Neuron (in vitro differentiated cells): Measurements from ENCODE around the gene OAS1.
A peak's percentile ranks its signal among the peaks of the same experiment; 100 is the strongest.

Source experiments
- H2AFZ ChIP-seq: one replicate; pipeline ENCODE4 v1.6.1; 2013; ENCODE audit warnings: low read depth, mild to moderate bottlenecking, inconsistent platforms, low read length, moderate library complexity
- H3K27me3 ChIP-seq: one replicate; pipeline ENCODE4 v1.6.1; 2013; ENCODE audit warnings: low read length; ENCODE audit not compliant: insufficient read depth
- H3K36me3 ChIP-seq: one replicate; pipeline ENCODE4 v1.6.1; 2013; ENCODE audit warnings: low read length; ENCODE audit not compliant: insufficient read depth
- H3K4me1 ChIP-seq: one replicate; pipeline ENCODE4 v1.6.1; 2013; ENCODE audit warnings: low read length; ENCODE audit not compliant: insufficient read depth
- H3K4me3 ChIP-seq: 2 replicates; pipeline ENCODE4 v1.5.1; 2013; ENCODE audit warnings: mild to moderate bottlenecking, low read length, moderate library complexity
- H3K9me3 ChIP-seq: one replicate; pipeline ENCODE4 v1.6.1; 2013; ENCODE audit warnings: low read length

Gene OAS1

GRCh38 chr12:112930350-112930749 is 23.6 kb downstream of the OAS1 start:
- H2AFZ ChIP-seq, result no peak overlapping the region
- no peaks in the 10 kb centered on the region for H3K27me3 ChIP-seq
- H3K4me3 ChIP-seq, result no peak overlapping the region
- H3K9me3 ChIP-seq, result peaks cover 2% of the 10 kb centered on the region
- no peaks in the 10 kb centered on the region for H3K4me1 ChIP-seq
- no peaks in the 10 kb centered on the region for H3K36me3 ChIP-seq

GRCh38 chr12:112932485-112933128 is 25.8 kb downstream of the OAS1 start:
- Histone ChIP-seq H3K27me3 (peaks cover 13% of the 10 kb centered on the region), H3K4me1 (no peaks in the 10 kb centered on the region), H3K4me3 (no peak overlapping the region), H3K36me3 (no peaks in the 10 kb centered on the region), H2AFZ (no peak overlapping the region), H3K9me3 (no peaks in the 10 kb centered on the region)

- Histone ChIP-seq H3K36me3 (no peaks in the 10 kb centered on the region), H3K4me3 (no peak overlapping the region), H3K27me3 (peaks cover 18% of the 10 kb centered on the region), H2AFZ (no peak overlapping the region), H3K4me1 (no peaks in the 10 kb centered on the region), H3K9me3 (no peaks in the 10 kb centered on the region)
Measured at GRCh38 chr12:112933129-112933505, 26.4 kb downstream of the OAS1 start.

DNA sequence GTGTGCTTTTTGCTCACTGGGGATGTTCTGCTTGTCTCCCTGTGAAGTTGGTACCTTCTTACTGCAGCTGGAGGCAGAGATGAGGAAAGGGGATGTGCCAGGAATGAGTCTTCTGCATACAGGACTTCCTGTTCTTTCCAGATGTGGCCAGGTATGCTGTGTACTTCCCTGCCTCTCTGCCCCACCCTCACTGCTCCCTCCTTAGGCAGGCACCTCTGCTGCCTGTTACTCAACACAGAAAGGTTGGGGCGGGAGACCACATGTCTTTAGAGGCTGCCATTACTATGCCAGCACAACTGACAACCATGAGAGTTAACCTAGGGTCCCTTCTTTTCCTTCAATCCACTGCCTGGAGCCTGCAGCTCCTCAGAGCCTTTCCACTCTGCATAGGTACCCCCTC is 29.5 kb downstream of the OAS1 start:
- H2AFZ ChIP-seq, result no peak overlapping the region
- H3K27me3 ChIP-seq, result peaks cover 32% of the 10 kb centered on the region
- H3K36me3 ChIP-seq, result no peaks in the 10 kb centered on the region
- H3K4me3 ChIP-seq, result no peak overlapping the region
- no peaks in the 10 kb centered on the region for H3K9me3 ChIP-seq
- H3K4me1 ChIP-seq, result peaks cover 2% of the 10 kb centered on the region

GRCh38 chr12:112936927-112937326 is 30.2 kb downstream of the OAS1 start:
- Histone ChIP-seq H3K9me3 (no peaks in the 10 kb centered on the region), H3K27me3 (peaks cover 32% of the 10 kb centered on the region), H2AFZ (no peak overlapping the region), H3K4me3 (no peak overlapping the region), H3K4me1 (peaks cover 2% of the 10 kb centered on the region), H3K36me3 (no peaks in the 10 kb centered on the region)

DNA sequence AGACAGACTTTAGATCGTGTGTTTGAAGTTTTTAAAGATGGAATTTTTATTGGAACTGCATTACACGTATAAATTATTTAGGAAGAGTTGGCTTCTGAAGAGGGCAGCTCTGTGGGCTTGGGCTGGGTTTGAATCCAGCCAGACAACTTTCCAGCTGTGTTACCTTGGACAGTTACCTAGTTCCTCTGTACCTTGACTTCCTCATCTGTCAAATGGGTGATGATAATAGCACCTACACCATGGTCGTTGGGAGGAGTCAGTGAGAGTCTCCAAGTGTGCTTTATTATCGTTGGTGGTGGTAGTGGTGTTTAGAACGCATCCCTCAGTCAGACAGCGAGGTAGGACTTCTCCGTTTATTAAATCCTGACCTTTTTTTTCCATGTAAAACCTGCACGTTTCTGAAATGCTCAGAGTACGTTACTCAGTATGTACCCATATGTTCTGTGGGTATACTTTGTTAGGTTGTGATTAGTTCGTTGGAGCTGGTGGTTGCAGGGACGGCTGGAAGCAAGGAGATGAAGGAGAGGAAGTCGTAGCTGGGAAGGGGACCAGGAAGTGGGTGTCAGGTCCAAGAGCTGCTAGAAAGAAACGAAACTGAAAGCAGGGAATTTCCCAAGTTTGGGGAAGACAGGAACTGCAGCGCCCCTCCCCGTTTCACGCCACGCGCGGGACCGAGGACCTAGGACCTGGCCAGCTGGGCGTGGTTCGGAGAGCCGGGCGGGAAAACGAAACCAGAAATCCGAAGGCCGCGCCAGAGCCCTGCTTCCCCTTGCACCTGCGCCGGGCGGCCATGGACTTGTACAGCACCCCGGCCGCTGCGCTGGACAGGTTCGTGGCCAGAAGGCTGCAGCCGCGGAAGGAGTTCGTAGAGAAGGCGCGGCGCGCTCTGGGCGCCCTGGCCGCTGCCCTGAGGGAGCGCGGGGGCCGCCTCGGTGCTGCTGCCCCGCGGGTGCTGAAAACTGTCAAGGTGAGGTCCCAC is 31.3 kb downstream of the OAS1 start, which contains the start of gene OAS3:
OAS3 (plus strand) TSS at position 734 of the 979 bp plus-strand sequence; CDS start at position 791, 57 bp downstream.
- H2AFZ ChIP-seq, result no peak within 1 kb of the TSS
- peaks cover 2% of the 10 kb centered on the region for H3K4me1 ChIP-seq
- H3K36me3 ChIP-seq, result no peaks in the 10 kb centered on the region
- H3K9me3 ChIP-seq, result no peaks in the 10 kb centered on the region
- peaks cover 32% of the 10 kb centered on the region for H3K27me3 ChIP-seq
- peak within 1 kb of the TSS; percentile 31 for H3K4me3 ChIP-seq

GRCh38 chr12:112938751-112939150 is 32.0 kb downstream of the OAS1 start:
- Histone ChIP-seq H3K4me3 (peak overlapping the region; percentile 31), H3K27me3 (peaks cover 32% of the 10 kb centered on the region), H3K4me1 (peaks cover 2% of the 10 kb centered on the region), H3K36me3 (no peaks in the 10 kb centered on the region), H3K9me3 (no peaks in the 10 kb centered on the region), H2AFZ (no peak overlapping the region)

GRCh38 chr12:112939761-112940381 is 33.1 kb downstream of the OAS1 start:
- Histone ChIP-seq H2AFZ (no peak overlapping the region), H3K9me3 (no peaks in the 10 kb centered on the region), H3K27me3 (peaks cover 32% of the 10 kb centered on the region), H3K36me3 (no peaks in the 10 kb centered on the region), H3K4me3 (no peak overlapping the region), H3K4me1 (peaks cover 2% of the 10 kb centered on the region)

- Histone ChIP-seq H3K4me1 (peaks cover 2% of the 10 kb centered on the region), H3K9me3 (no peaks in the 10 kb centered on the region), H3K4me3 (no peak overlapping the region), H2AFZ (no peak overlapping the region), H3K36me3 (no peaks in the 10 kb centered on the region), H3K27me3 (peaks cover 25% of the 10 kb centered on the region)
Measured at GRCh38 chr12:112941528-112942335, 35.0 kb downstream of the OAS1 start.

- H3K4me1 ChIP-seq, result peaks cover 2% of the 10 kb centered on the region
- no peaks in the 10 kb centered on the region for H3K36me3 ChIP-seq
- H2AFZ ChIP-seq, result no peak overlapping the region
- H3K9me3 ChIP-seq, result no peaks in the 10 kb centered on the region
- peaks cover 19% of the 10 kb centered on the region for H3K27me3 ChIP-seq
- H3K4me3 ChIP-seq, result no peak overlapping the region
Measured at GRCh38 chr12:112942572-112942971, 35.8 kb downstream of the OAS1 start.

- H3K27me3 ChIP-seq, result peaks cover 4% of the 10 kb centered on the region
- no peaks in the 10 kb centered on the region for H3K9me3 ChIP-seq
- H2AFZ ChIP-seq, result no peak overlapping the region
- H3K36me3 ChIP-seq, result no peaks in the 10 kb centered on the region
- H3K4me3 ChIP-seq, result no peak overlapping the region
- no peaks in the 10 kb centered on the region for H3K4me1 ChIP-seq
Measured at GRCh38 chr12:112944024-112944690, 37.4 kb downstream of the OAS1 start.

GRCh38 chr12:112945515-112945914 is 38.8 kb downstream of the OAS1 start:
- no peaks in the 10 kb centered on the region for H3K4me1 ChIP-seq
- H3K36me3 ChIP-seq, result no peaks in the 10 kb centered on the region
- H2AFZ ChIP-seq, result no peak overlapping the region

More at GRCh38 chr12:112945515-112945914, 38.8 kb downstream of the OAS1 start:
- Histone ChIP-seq H3K27me3 (no peaks in the 10 kb centered on the region), H3K4me3 (no peak overlapping the region), H3K9me3 (no peaks in the 10 kb centered on the region)
